Measurements from ENCODE around the gene STAG3.
A peak's percentile ranks its signal among the peaks of the same experiment; 100 is the strongest.

Gene STAG3

GRCh38 chr7:100198266-100198665 lies 20.5 kb downstream of the STAG3 start:
- Histone ChIP-seq H3K36me3 (ENCODE audit: control insufficient read depth, low read length) (peaks cover 77% of the 10 kb centered on the region), H3K4me1 (ENCODE audit: control insufficient read depth, low read length) (peaks cover 97% of the 10 kb centered on the region), H3K9me2 (replicated peaks; ENCODE audit: control insufficient read depth, low read length) (no peaks in the 10 kb centered on the region), H3K79me2 (ENCODE audit: control insufficient read depth, low read length) (peaks cover 17% of the 10 kb centered on the region), H3F3A (ENCODE audit: control insufficient read depth, insufficient read depth) (peaks cover 32% of the 10 kb centered on the region), H3K4me3 (ENCODE audit: low read length) (no peak overlapping the region), H3K27me3 (ENCODE audit: control insufficient read depth, low read length) (no peaks in the 10 kb centered on the region), H4K20me1 (ENCODE audit: control insufficient read depth, insufficient read depth, low read depth, low read length) (no peaks in the 10 kb centered on the region), H3K27ac (ENCODE audit: low read depth, low read length) (peak overlapping the region; percentile 86), H3K4me2 (ENCODE audit: low read length) (no peak overlapping the region), H3K9me3 (ENCODE audit: control insufficient read depth, insufficient read depth, low read length) (no peaks in the 10 kb centered on the region)
- no peak for TF ChIP-seq EZH2phosphoT487 (IDR thresholded peaks at IDR 0.05; ENCODE audit: borderline replicate concordance, low read length)
- TF ChIP-seq CTCF (IDR thresholded peaks at IDR 0.05; ENCODE audit: low read depth, low read length, poor library complexity, severe bottlenecking): no peak

- no peaks in the 10 kb centered on the region for H4K20me1 ChIP-seq (ENCODE audit: control insufficient read depth, insufficient read depth, low read depth, low read length)
- H3K4me3 ChIP-seq (ENCODE audit: low read length): peak overlapping the region; percentile 69
These were observed 23.0 kb downstream of the STAG3 start for GRCh38 chr7:100200693-100201092.

DNA sequence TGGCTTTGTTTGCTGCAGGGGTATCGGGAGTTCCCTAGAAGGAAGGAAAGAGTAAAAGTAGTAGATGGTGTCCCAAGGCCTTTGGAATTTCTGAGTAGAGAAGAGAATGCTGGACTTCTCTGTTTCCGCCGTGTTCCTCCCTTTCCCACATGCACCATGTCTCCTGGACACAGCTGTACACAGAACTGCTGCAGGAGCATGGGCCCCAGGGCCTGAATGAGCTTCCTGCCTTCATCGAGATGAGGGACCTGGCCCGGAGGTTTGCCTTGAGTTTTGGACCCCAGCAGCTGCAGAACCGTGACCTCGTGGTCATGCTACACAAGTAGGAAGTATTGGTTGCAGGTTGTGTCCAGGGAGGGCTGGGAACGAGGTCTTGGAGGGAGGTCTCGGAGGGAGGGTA lies 26.7 kb downstream of the STAG3 start:
- H3K9me3 ChIP-seq (ENCODE audit: control insufficient read depth, insufficient read depth, low read length): no peaks in the 10 kb centered on the region
- no peaks in the 10 kb centered on the region for H4K20me1 ChIP-seq (ENCODE audit: control insufficient read depth, insufficient read depth, low read depth, low read length)
- peaks cover 86% of the 10 kb centered on the region for H3K4me1 ChIP-seq (ENCODE audit: control insufficient read depth, low read length)
- no peaks in the 10 kb centered on the region for H3K9me2 ChIP-seq (replicated peaks; ENCODE audit: control insufficient read depth, low read length)
- TF ChIP-seq CTCF (IDR thresholded peaks at IDR 0.05; ENCODE audit: low read depth, low read length, poor library complexity, severe bottlenecking): no peak
- TF ChIP-seq EZH2phosphoT487 (IDR thresholded peaks at IDR 0.05; ENCODE audit: borderline replicate concordance, low read length): no peak
- H3K27me3 ChIP-seq (ENCODE audit: control insufficient read depth, low read length): no peaks in the 10 kb centered on the region
- peak overlapping the region; percentile 36 for H3K4me3 ChIP-seq (ENCODE audit: low read length)
- peaks cover 20% of the 10 kb centered on the region for H3K79me2 ChIP-seq (ENCODE audit: control insufficient read depth, low read length)
- peak overlapping the region; percentile 48 for H3K27ac ChIP-seq (ENCODE audit: low read depth, low read length)
- peaks cover 26% of the 10 kb centered on the region for H3F3A ChIP-seq (ENCODE audit: control insufficient read depth, insufficient read depth)
- H3K4me2 ChIP-seq (ENCODE audit: low read length): peak overlapping the region; percentile 51
- peaks cover 85% of the 10 kb centered on the region for H3K36me3 ChIP-seq (ENCODE audit: control insufficient read depth, low read length)

More at GRCh38 chr7:100200693-100201092, 23.0 kb downstream of the STAG3 start:
- H3F3A ChIP-seq (ENCODE audit: control insufficient read depth, insufficient read depth): peaks cover 18% of the 10 kb centered on the region
- H3K9me3 ChIP-seq (ENCODE audit: control insufficient read depth, insufficient read depth, low read length): no peaks in the 10 kb centered on the region
- H3K4me2 ChIP-seq (ENCODE audit: low read length): peak overlapping the region; percentile 84
- H3K36me3 ChIP-seq (ENCODE audit: control insufficient read depth, low read length): peaks cover 73% of the 10 kb centered on the region
- TF ChIP-seq EZH2phosphoT487 (IDR thresholded peaks at IDR 0.05; ENCODE audit: borderline replicate concordance, low read length): no peak
- peaks cover 17% of the 10 kb centered on the region for H3K79me2 ChIP-seq (ENCODE audit: control insufficient read depth, low read length)
- no peaks in the 10 kb centered on the region for H3K9me2 ChIP-seq (replicated peaks; ENCODE audit: control insufficient read depth, low read length)
- peaks cover 91% of the 10 kb centered on the region for H3K4me1 ChIP-seq (ENCODE audit: control insufficient read depth, low read length)
- H3K27ac ChIP-seq (ENCODE audit: low read depth, low read length): peak overlapping the region; percentile 86
- no peaks in the 10 kb centered on the region for H3K27me3 ChIP-seq (ENCODE audit: control insufficient read depth, low read length)

GRCh38 chr7:100208911-100209408 lies 31.2 kb downstream of the STAG3 start:
- H3K27me3 ChIP-seq (ENCODE audit: control insufficient read depth, low read length): no peaks in the 10 kb centered on the region
- peaks cover 88% of the 10 kb centered on the region for H3K4me1 ChIP-seq (ENCODE audit: control insufficient read depth, low read length)
- H3K4me3 ChIP-seq (ENCODE audit: low read length): peak overlapping the region; percentile 82
- TF ChIP-seq CTCF (IDR thresholded peaks at IDR 0.05; ENCODE audit: low read depth, low read length, poor library complexity, severe bottlenecking): peak; percentile 6
- no peak for TF ChIP-seq EZH2phosphoT487 (IDR thresholded peaks at IDR 0.05; ENCODE audit: borderline replicate concordance, low read length)
- H3F3A ChIP-seq (ENCODE audit: control insufficient read depth, insufficient read depth): peaks cover 36% of the 10 kb centered on the region
- H3K79me2 ChIP-seq (ENCODE audit: control insufficient read depth, low read length): peaks cover 46% of the 10 kb centered on the region
- peaks cover 94% of the 10 kb centered on the region for H3K36me3 ChIP-seq (ENCODE audit: control insufficient read depth, low read length)
- H3K9me2 ChIP-seq (replicated peaks; ENCODE audit: control insufficient read depth, low read length): no peaks in the 10 kb centered on the region
- no peaks in the 10 kb centered on the region for H3K9me3 ChIP-seq (ENCODE audit: control insufficient read depth, insufficient read depth, low read length)
- H4K20me1 ChIP-seq (ENCODE audit: control insufficient read depth, insufficient read depth, low read depth, low read length): no peaks in the 10 kb centered on the region
- peak overlapping the region; percentile 91 for H3K4me2 ChIP-seq (ENCODE audit: low read length)
- H3K27ac ChIP-seq (ENCODE audit: low read depth, low read length): peak overlapping the region; percentile 13

Data from DOHH2 (cell line).